Right lobe of liver (tissue), 4 donors: ENCODE data around the gene NECTIN4.

Experiments
- CTCF ChIP-seq, 4 donors: fragments of 200-600 bp in 3 of 4; fragments of 450-650 bp in 1 of 4; IDR thresholded peaks; one replicate each; pipeline versions ENCODE4 v1.5.1 to v1.8.0; 2016 to 2022; ENCODE audit warnings: antibody characterized with exemption in 4 of 4, mild to moderate bottlenecking in 2 of 4
- POLR2A ChIP-seq: fragments of 450-650 bp; IDR thresholded peaks from one replicate; pipeline ENCODE4 v1.6.1; 2017; ENCODE audit warnings: antibody characterized with exemption, mild to moderate bottlenecking
- donor health status: DM: no; HTN: no; CAD: no.
- donor health status: DM: no; HTN: no; CAD: no.
- donor health status: DM: no; HTN: yes; CAD: no.

- TF ChIP-seq CTCF (IDR thresholded peaks at IDR 0.05) (no peak), POLR2A (no peak)
Observed at GRCh38 chr1:161131523-161132409, 42.4 kb upstream of the NECTIN4 start.
